ENCODE results near the gene CRYBG3.
"Not testable (repeated sequence)": the region's sequence is repeated elsewhere in the genome, so short reads cannot be mapped to it uniquely, and the experiment has no call there.

Gene CRYBG3

GRCh38 chr3:97896129-97896528 lies 74.3 kb downstream of the CRYBG3 start:
- no peak overlapping the region for H3K4me3 ChIP-seq (ENCODE audit: low read length)
- no peak for TF ChIP-seq ZNF274 (IDR thresholded peaks at IDR 0.05; ENCODE audit: low read depth, low read length)

GRCh38 chr3:97896547-97896946 lies 74.7 kb downstream of the CRYBG3 start:
- no peak overlapping the region for H3K4me3 ChIP-seq (ENCODE audit: low read length)
- TF ChIP-seq ZNF274 (IDR thresholded peaks at IDR 0.05; ENCODE audit: low read depth, low read length) = no peak

- TF ChIP-seq ZNF274 (IDR thresholded peaks at IDR 0.05; ENCODE audit: low read depth, low read length) = no peak
Observed at GRCh38 chr3:97899331-97899730, 77.5 kb downstream of the CRYBG3 start.

GRCh38 chr3:97901313-97902248 lies 79.8 kb downstream of the CRYBG3 start:
- H3K4me3 ChIP-seq (ENCODE audit: low read length) = no peak overlapping the region
- TF ChIP-seq ZNF274 (IDR thresholded peaks at IDR 0.05; ENCODE audit: low read depth, low read length) = no peak

More at GRCh38 chr3:97899331-97899730, 77.5 kb downstream of the CRYBG3 start:
- no peak overlapping the region for H3K4me3 ChIP-seq (ENCODE audit: low read length)

GRCh38 chr3:97909830-97910229 lies 88.0 kb downstream of the CRYBG3 start:
- H3K4me3 ChIP-seq (ENCODE audit: low read length) = not testable (repeated sequence)

- H3K4me3 ChIP-seq (ENCODE audit: low read length) = not testable (repeated sequence)
Observed at GRCh38 chr3:97910236-97910831, 88.5 kb downstream of the CRYBG3 start.

- H3K4me3 ChIP-seq (ENCODE audit: low read length) = no peak overlapping the region
- TF ChIP-seq ZNF274 (IDR thresholded peaks at IDR 0.05; ENCODE audit: low read depth, low read length) = no peak
Observed at GRCh38 chr3:97910931-97911351, 89.1 kb downstream of the CRYBG3 start.

- no peak for TF ChIP-seq ZNF274 (IDR thresholded peaks at IDR 0.05; ENCODE audit: low read depth, low read length)
- no peak overlapping the region for H3K4me3 ChIP-seq (ENCODE audit: low read length)
Observed at GRCh38 chr3:97911459-97911858, 89.6 kb downstream of the CRYBG3 start.

GRCh38 chr3:97914388-97914787 lies 92.6 kb downstream of the CRYBG3 start:
- H3K4me3 ChIP-seq (ENCODE audit: low read length) = no peak overlapping the region
- no peak for TF ChIP-seq ZNF274 (IDR thresholded peaks at IDR 0.05; ENCODE audit: low read depth, low read length)

- no peak for TF ChIP-seq ZNF274 (IDR thresholded peaks at IDR 0.05; ENCODE audit: low read depth, low read length)
- no peak overlapping the region for H3K4me3 ChIP-seq (ENCODE audit: low read length)
Observed at GRCh38 chr3:97916576-97916975, 94.8 kb downstream of the CRYBG3 start.

- H3K4me3 ChIP-seq (ENCODE audit: low read length) = no peak overlapping the region
Observed at GRCh38 chr3:97917813-97918536, 96.2 kb downstream of the CRYBG3 start.

GRCh38 chr3:97927704-97928103 lies 105.9 kb downstream of the CRYBG3 start:
- H3K4me3 ChIP-seq (ENCODE audit: low read length) = no peak overlapping the region
- no peak for TF ChIP-seq ZNF274 (IDR thresholded peaks at IDR 0.05; ENCODE audit: low read depth, low read length)

More at GRCh38 chr3:97917813-97918536, 96.2 kb downstream of the CRYBG3 start:
- TF ChIP-seq ZNF274 (IDR thresholded peaks at IDR 0.05; ENCODE audit: low read depth, low read length) = no peak

GRCh38 chr3:97928986-97929385 lies 107.2 kb downstream of the CRYBG3 start:
- TF ChIP-seq ZNF274 (IDR thresholded peaks at IDR 0.05; ENCODE audit: low read depth, low read length) = no peak
- H3K4me3 ChIP-seq (ENCODE audit: low read length) = no peak overlapping the region

- no peak for TF ChIP-seq ZNF274 (IDR thresholded peaks at IDR 0.05; ENCODE audit: low read depth, low read length)
- no peak overlapping the region for H3K4me3 ChIP-seq (ENCODE audit: low read length)
Observed at GRCh38 chr3:97930018-97930417, 108.2 kb downstream of the CRYBG3 start.

GRCh38 chr3:97931218-97931617 lies 109.4 kb downstream of the CRYBG3 start:
- H3K4me3 ChIP-seq (ENCODE audit: low read length) = no peak overlapping the region
- no peak for TF ChIP-seq ZNF274 (IDR thresholded peaks at IDR 0.05; ENCODE audit: low read depth, low read length)
